ENCODE results near the gene TREML1.
"Not testable (repeated sequence)": the region's sequence is repeated elsewhere in the genome, so short reads cannot be mapped to it uniquely, and the experiment has no call there.

Gene TREML1

GRCh38 chr6:41147917-41148316 is 6.2 kb downstream of the TREML1 start:
- no peak for DNase-seq (ENCODE audit: low read depth)

- no peak for DNase-seq (ENCODE audit: low read depth)
These were observed 17.2 kb downstream of the TREML1 start for GRCh38 chr6:41136911-41137310.

GRCh38 chr6:41135062-41135832 is 18.9 kb downstream of the TREML1 start:
- no peak for DNase-seq (ENCODE audit: low read depth)

- no peak for DNase-seq (ENCODE audit: low read depth)
These were observed 21.9 kb downstream of the TREML1 start for GRCh38 chr6:41132254-41132653.

- DNase-seq (ENCODE audit: low read depth), result no peak
These were observed 28.9 kb downstream of the TREML1 start for GRCh38 chr6:41125282-41125681.

GRCh38 chr6:41122918-41123317 is 31.2 kb downstream of the TREML1 start:
- no peak for DNase-seq (ENCODE audit: low read depth)

GRCh38 chr6:41122373-41122772 is 31.8 kb downstream of the TREML1 start:
- no peak for DNase-seq (ENCODE audit: low read depth)

GRCh38 chr6:41120058-41120457 is 34.1 kb downstream of the TREML1 start:
- no peak for DNase-seq (ENCODE audit: low read depth)

- DNase-seq (ENCODE audit: low read depth), result no peak
These were observed 34.6 kb downstream of the TREML1 start for GRCh38 chr6:41119508-41119907.

- not testable (repeated sequence) for DNase-seq (ENCODE audit: low read depth)
These were observed 39.1 kb downstream of the TREML1 start for GRCh38 chr6:41115027-41115426.

GRCh38 chr6:41111017-41111416 is 43.1 kb downstream of the TREML1 start:
- no peak for DNase-seq (ENCODE audit: low read depth)

- DNase-seq (ENCODE audit: low read depth), result no peak
These were observed 50.3 kb downstream of the TREML1 start for GRCh38 chr6:41103847-41104246.

- no peak for DNase-seq (ENCODE audit: low read depth)
These were observed 53.3 kb downstream of the TREML1 start for GRCh38 chr6:41100871-41101287.
